SK-N-MC (cell line): ENCODE results near the gene RIN1.

Experiments
- EZH2 ChIP-seq: fragments of 200-600 bp; sonication (generic); IDR thresholded peaks from one replicate; pipeline ENCODE4 v1.6.1; 2017; ENCODE audit warnings: antibody characterized with exemption
- POLR2AphosphoS5 ChIP-seq: IDR thresholded peaks from 2 replicates; pipeline ENCODE4 v1.6.1; 2012; ENCODE audit warnings: mild to moderate bottlenecking, low read depth, low read length, borderline replicate concordance

DNA sequence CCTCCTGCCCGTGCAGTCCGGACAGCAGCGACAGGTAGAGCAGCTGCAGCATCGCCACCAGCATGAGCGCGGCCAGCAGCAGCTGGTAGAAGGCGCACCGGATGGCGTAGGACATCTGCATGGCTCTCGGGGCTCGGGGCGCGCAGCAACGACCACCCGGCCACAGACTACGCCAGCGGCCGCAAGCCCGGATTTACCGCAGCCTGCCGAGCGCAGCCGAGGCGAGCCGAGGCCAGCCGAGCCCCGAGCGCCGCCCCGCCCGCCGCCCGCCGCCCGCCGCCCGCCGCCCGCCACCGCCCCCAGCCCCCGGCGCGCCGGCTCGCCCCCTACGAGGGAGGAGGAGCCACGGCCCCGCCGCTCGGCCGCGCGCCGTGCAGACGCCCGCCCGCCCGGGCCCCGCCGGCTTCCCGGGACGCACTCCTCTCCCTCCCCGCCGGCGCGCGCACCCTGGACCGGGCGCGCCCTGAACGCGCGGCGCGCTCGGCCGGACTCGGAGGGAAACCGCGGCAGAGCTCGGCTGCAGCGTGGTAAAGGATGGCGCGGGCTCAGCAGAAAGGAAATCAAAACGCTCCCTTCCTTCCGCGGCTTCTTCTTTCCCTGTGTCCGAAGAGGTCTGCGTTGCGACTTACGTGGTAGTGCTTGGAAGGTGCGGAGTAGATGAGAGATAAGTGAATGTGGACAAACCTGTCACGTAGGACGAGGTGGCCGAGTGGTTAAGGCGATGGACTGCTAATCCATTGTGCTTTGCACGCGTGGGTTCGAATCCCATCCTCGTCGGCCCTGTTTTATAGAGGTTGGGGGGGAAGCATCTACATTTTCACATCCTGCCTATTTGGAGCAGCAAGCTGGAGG is 11.4 kb upstream of the RIN1 start, which contains the start of gene B4GAT1:
- TF ChIP-seq EZH2 (no peak), POLR2AphosphoS5 (peak; percentile 76)
